ENCODE results near the gene RGS9.

DNA sequence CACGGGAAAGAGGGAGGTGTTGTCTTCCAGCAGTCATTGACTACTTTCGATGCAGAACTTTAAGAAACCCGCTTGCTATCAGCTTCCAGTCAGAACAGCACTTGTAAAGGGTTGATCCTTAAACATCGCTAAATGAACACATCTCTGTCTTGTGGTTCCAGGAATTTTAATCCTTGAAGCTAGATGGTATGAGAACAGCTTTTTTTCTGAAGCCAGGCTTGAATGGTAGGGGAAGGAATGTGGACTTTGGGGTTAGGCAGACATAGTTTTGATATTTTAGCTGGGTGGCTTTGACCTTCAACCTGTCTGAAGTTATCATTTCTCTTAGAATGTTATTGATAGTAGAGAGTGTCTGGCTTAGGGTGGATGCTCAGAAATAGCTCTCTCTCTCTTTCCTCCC is 81.1 kb downstream of the RGS9 start:
- TF ChIP-seq, protein P1, sequence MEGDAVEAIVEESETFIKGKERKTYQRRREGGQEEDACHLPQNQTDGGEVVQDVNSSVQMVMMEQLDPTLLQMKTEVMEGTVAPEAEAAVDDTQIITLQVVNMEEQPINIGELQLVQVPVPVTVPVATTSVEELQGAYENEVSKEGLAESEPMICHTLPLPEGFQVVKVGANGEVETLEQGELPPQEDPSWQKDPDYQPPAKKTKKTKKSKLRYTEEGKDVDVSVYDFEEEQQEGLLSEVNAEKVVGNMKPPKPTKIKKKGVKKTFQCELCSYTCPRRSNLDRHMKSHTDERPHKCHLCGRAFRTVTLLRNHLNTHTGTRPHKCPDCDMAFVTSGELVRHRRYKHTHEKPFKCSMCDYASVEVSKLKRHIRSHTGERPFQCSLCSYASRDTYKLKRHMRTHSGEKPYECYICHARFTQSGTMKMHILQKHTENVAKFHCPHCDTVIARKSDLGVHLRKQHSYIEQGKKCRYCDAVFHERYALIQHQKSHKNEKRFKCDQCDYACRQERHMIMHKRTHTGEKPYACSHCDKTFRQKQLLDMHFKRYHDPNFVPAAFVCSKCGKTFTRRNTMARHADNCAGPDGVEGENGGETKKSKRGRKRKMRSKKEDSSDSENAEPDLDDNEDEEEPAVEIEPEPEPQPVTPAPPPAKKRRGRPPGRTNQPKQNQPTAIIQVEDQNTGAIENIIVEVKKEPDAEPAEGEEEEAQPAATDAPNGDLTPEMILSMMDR (IDR thresholded peaks at IDR 0.05), result no peak
- no peak for TF ChIP-seq EZH2 (IDR thresholded peaks at IDR 0.05; ENCODE audit: borderline replicate concordance, insufficient read depth, low read depth, low read length, poor library complexity, severe bottlenecking)
